Dedifferentiated amniotic fluid mesenchymal stem cell (primary cell): ENCODE results near the gene SIX3.
A peak's percentile ranks its signal among the peaks of the same experiment; 100 is the strongest.

Source experiments
- DNase-seq: peaks from one replicate; pipeline ENCODE4 v3.0.0-alpha.2; 2016; ENCODE audit errors: extremely low spot score

SIX3 gene

GRCh38 chr2:44943693-44944101 is 2.2 kb downstream of the SIX3 start:
- DNase-seq: no peak

- no peak for DNase-seq
Observed at GRCh38 chr2:44944102-44944951, 2.8 kb downstream of the SIX3 start.

DNA sequence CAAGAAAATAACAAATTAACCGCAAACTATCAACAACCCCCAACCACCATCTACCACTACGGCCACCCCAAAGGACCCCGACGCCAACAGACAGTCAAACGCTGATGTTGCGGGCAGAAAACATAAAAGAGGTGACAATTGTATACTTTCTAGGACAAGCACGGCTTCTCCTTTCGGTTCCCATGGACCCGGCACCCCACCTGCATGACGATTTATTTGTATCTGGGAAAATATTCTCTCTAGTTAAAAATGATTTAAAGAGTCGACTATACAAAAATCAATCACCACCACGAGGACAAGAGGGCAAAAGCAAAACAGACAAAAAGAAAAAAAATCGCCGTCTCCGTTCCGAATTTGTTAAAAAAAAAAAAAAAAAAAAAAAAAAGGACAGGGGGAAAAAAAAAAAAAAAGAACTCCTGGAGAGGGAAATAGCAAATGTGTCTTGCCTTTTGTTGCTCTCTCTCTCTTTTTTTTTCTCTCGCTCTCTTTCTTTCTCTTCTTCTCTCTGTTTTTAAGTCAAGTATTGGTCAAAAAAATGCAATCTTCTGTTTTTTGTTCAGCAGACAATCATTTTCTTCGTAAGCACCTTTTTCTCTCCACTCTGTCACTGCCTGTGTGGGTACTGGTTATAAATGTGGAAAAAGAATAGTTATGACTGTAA is 3.6 kb downstream of the SIX3 start:
- DNase-seq: no peak

- no peak for DNase-seq
Observed at GRCh38 chr2:44945676-44946371, 4.3 kb downstream of the SIX3 start.

DNA sequence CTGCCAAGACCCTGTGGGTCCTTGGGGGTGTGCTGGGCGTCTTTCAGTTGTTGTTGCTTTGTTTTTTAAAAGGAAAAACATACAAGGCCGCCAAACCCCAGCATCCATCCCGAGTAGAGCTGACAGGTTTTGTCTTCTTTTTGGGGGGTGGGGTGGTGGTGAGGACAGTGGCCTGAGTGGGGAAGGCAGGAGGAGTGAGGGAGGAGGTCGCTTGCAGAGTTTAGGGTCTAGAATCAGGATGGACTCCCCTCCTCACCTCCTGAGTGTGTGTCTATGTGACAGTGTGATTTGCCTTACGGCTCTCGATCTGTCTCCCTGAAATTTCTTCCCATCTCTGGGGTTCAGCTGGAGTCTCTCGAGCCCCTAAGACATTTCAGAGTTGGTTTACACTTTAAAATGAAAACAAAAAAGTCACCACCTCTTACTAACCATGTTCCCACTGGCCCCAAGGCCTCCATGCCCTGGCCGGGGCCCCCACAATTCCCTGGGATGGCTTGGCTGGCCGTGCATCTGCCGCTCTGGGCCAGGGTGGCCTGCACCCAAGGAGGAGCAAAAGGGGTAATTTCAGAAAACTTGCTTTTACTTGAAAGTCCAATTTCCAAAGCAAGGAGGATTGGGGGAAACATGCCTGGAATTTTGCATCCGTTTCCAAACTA is 5.0 kb downstream of the SIX3 start:
- DNase-seq: no peak

DNA sequence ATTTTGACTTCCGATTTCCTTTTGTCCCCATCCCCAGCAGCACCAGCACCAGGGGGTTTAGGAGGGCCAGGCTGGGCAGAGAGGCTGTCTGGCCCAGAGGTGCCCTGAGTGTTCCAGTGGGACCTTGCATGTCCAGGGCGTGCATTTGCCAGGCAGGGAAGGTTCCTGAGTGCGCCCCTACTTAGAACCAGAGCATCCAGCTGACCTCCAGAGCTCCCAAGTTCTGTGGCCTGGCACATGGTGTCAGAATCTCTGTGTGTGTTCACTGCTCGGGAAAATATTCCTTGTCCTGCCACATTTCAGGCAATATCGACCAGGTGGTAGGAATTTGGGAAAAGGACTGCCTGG is 5.5 kb downstream of the SIX3 start:
- no peak for DNase-seq

GRCh38 chr2:44948565-44949328 is 7.2 kb downstream of the SIX3 start:
- DNase-seq: no peak

GRCh38 chr2:44949329-44950151 is 8.0 kb downstream of the SIX3 start:
- DNase-seq: no peak

DNA sequence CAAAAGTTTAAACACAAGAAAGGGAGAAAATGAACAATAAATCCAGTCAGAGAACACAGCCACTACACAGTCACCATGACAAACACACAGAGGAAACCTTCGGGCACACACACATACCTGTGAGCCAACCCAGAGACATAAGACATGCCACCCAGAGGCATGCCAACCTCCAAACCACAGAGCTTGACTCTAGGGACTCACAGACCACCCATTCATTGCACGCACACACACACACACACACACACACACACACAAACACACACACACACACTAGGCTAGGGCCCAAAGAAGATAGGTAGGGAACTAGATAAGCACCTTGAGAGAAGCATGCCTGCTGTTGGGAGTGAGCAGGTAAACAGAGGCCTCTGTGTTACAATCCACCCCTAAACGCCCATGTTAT is 9.1 kb downstream of the SIX3 start:
- no peak for DNase-seq

DNA sequence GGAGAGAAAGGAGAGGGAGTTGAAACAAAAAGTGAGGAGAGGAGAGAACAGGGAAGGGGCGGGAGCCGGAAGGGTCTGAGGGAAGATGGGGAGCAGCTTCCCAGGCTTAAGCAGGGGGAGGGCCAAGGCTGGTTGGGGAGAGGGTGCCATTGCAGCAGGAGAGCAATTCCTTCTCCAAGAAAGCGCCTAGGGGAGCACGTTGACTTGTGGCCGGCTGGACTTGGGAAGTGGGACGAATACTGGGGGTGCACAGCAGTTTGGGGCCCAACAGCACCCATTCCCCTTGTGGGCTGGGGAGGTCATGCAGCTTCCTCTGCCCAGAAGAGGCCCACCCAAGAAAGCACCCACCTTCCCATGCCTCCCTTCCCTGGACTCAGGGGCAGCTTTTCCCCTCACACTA is 9.6 kb downstream of the SIX3 start:
- DNase-seq: no peak

GRCh38 chr2:44951714-44952113 is 10.2 kb downstream of the SIX3 start:
- DNase-seq: no peak

DNA sequence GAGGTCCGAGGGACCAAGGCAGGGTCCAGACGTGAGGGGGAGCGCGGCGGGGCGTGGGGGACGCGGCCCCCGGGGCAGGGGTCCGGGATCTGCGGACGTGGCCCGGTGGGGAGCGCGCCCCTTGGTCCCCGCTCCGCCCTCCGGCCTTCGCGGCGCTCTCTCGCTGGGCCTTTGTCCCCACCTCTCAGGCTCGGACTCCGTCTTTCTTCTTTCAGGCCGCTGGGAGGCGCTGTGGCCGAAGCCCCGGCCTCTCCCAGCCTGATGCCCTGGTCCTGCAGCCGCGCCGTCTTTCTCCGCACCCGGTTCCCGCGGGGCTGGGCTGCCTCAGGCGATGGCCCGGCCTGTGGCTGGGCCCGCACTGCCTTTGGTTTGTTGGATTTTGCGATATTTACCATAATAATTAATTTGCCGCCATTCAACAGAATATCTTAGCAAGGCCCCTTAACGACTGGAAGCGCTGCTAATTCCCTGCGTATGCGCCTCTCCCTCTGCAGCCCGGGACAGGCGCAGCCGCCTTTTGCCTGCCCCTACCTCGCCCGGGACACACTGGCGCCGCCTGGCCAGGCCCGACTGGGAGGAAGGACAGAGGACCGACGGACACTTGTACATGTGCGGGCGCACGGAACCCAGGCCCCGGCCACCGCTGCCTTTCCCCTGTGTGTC is 10.8 kb downstream of the SIX3 start:
- DNase-seq: peak; percentile 27

DNA sequence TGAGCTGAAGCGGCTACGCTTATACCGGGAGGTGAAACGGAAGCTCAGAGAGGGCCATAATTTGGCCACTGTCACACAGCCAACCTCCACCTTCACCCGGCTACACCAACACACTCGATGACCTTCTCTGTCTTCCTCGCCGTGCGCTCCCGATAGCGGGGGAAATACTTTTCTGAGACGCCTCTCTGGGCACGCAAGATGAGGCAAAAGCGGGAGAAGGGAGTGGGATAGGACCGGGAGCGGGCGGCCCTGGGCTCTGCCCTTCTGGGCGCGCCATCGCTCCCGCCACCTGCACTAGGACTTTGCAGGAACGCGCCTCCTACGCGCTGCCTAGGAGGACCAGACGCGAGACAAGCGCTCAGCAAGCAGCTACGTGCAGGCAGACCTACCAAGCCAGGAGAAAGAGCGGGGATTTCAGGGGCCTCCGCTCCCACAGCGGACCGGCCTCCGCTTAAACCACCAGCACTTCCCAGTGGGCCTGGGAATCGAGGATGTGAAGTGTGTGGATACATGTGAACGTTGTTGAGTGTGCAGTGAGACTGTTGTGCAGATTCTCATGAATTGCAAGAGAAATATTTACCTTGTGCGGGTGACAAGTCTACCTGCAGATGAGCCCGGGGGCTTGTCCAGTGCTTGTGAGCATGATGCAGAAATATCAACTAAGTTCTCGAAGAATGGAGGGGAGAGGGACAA is 11.4 kb downstream of the SIX3 start:
- DNase-seq: no peak

GRCh38 chr2:44953499-44953883 is 12.0 kb downstream of the SIX3 start:
- no peak for DNase-seq

DNA sequence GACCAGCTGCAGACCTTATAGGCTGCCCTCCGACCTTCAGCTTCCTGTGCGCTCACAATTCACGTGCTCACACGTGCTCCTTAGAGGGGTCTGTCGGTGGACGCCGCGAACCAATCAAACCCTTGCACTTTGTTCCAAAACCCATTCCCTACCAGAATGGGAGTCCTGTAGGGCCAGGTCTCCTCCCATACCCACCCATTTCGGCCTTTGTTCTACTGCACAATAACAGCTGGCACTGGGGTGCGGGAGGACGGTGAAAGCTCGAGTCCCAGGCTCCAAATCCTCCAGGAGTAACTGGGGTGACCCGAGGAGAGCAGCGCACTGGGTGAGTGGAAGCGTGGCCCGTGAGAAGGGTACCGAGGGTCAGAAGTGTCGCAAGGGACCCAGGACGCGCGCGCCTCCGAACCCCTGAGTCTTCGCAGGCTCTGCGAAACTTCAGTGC is 13.0 kb downstream of the SIX3 start:
- no peak for DNase-seq

GRCh38 chr2:44954889-44955592 is 13.5 kb downstream of the SIX3 start:
- DNase-seq: no peak

GRCh38 chr2:44955593-44956392 is 14.3 kb downstream of the SIX3 start:
- peak; percentile 54 for DNase-seq

DNA sequence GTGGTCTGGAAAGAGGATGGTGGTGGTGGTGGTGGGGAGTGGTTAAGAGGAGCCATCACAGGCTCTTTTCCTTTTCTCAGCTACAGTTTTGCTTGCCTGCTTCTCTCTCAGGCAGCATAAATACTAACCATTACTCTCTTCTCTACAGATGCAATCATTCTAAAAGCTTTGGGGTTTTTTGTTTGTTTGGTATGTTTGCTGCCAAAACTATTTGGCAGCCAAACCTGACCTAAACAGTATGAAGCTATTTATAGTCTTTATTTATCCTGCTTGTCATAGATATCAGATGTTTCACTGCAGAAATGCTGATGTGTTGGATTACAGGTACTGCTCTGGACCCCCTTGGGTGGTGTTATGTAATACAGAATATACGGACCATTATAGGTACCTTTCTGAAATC is 15.3 kb downstream of the SIX3 start:
- DNase-seq: no peak
